SK-N-SH treated with all-trans-retinoic acid at 6 μM for 48 hours (cell line): ENCODE data around the gene EXOC3.
"Not testable (repeated sequence)": the region's sequence is repeated elsewhere in the genome, so short reads cannot be mapped to it uniquely, and the experiment has no call there.

Experiments used
- ATAC-seq: fragments of 200-7000 bp; cut with Tn5 transposase; 3 replicates; pipeline ENCODE4 v1.9.1; 2020; ENCODE audit warnings: mild to moderate bottlenecking, moderate library complexity
- ARNTL ChIP-seq: fragments of 450-650 bp; formaldehyde crosslinking; IDR thresholded peaks from 2 replicates; pipeline ENCODE4 v1.5.0; 2020; ENCODE audit warnings: low read depth, mild to moderate bottlenecking, moderate library complexity, borderline replicate concordance
- BACH2 ChIP-seq: fragments of 250-450 bp; sonication (Bioruptor Pico); IDR thresholded peaks from 2 replicates; pipeline ENCODE4 v1.9.0; 2021; ENCODE audit warnings: mild to moderate bottlenecking, borderline replicate concordance
- CSDC2 ChIP-seq: fragments of 250-450 bp; sonication (Bioruptor Pico); IDR thresholded peaks from 2 replicates; pipeline ENCODE4 v1.5.0; 2020; ENCODE audit warnings: mild to moderate bottlenecking, moderate library complexity
- GLIS3 ChIP-seq: fragments of 250-450 bp; sonication (Bioruptor Pico); IDR thresholded peaks from 2 replicates; pipeline ENCODE4 v1.5.0; 2020; ENCODE audit warnings: mild to moderate bottlenecking, moderate library complexity
- ISL1 ChIP-seq: fragments of 250-450 bp; sonication (Bioruptor Pico); IDR thresholded peaks from 2 replicates; pipeline ENCODE4 v2.1.2; 2022; ENCODE audit warnings: mild to moderate bottlenecking, moderate library complexity
- OSR1 ChIP-seq: fragments of 250-450 bp; sonication (Bioruptor Pico); IDR thresholded peaks from 2 replicates; pipeline ENCODE4 v1.8.0; 2022; ENCODE audit warnings: moderate library complexity, mild to moderate bottlenecking, inconsistent platforms
- PPARA ChIP-seq: fragments of 250-450 bp; sonication (Bioruptor Pico); IDR thresholded peaks from 2 replicates; pipeline ENCODE4 v1.5.0; 2020; ENCODE audit warnings: mild to moderate bottlenecking, borderline replicate concordance
- RARB ChIP-seq: fragments of 250-450 bp; sonication (Bioruptor Pico); IDR thresholded peaks from 2 replicates; pipeline ENCODE4 v1.8.0; 2021; ENCODE audit warnings: mild to moderate bottlenecking, moderate library complexity
- SNAI2 ChIP-seq: fragments of 250-450 bp; sonication (Bioruptor Pico); IDR thresholded peaks from 2 replicates; pipeline ENCODE4 v1.5.0; 2020; ENCODE audit warnings: mild to moderate bottlenecking, moderate library complexity
- TCF4 ChIP-seq: fragments of 250-450 bp; sonication (Bioruptor Pico); IDR thresholded peaks from 2 replicates; pipeline ENCODE4 v1.8.0; 2021; ENCODE audit warnings: mild to moderate bottlenecking, moderate library complexity, borderline replicate concordance
- TOX ChIP-seq: fragments of 250-450 bp; sonication (Bioruptor Pico); IDR thresholded peaks from 2 replicates; pipeline ENCODE4 v1.8.0; 2021; ENCODE audit warnings: mild to moderate bottlenecking, moderate library complexity, borderline replicate concordance
- ZC3H10 ChIP-seq: fragments of 250-450 bp; sonication (Bioruptor Pico); IDR thresholded peaks from 2 replicates; pipeline ENCODE4 v1.5.1; 2021; ENCODE audit warnings: mild to moderate bottlenecking, moderate library complexity
- ZFP3 ChIP-seq: fragments of 250-450 bp; sonication (Bioruptor Pico); IDR thresholded peaks from 2 replicates; pipeline ENCODE4 v1.5.0; 2020; ENCODE audit warnings: mild to moderate bottlenecking, moderate library complexity
- ZFP30 ChIP-seq: fragments of 450-650 bp; formaldehyde crosslinking; IDR thresholded peaks from 2 replicates; pipeline ENCODE4 v1.5.0; 2022; ENCODE audit warnings: mild to moderate bottlenecking, moderate library complexity
- ZNF565 ChIP-seq: fragments of 450-650 bp; formaldehyde crosslinking; conservative IDR thresholded peaks from 2 replicates; pipeline ENCODE4 v1.5.0; 2020; ENCODE audit warnings: low read depth, mild to moderate bottlenecking, moderate library complexity
- ZNF70 ChIP-seq: fragments of 450-650 bp; formaldehyde crosslinking; IDR thresholded peaks from 2 replicates; pipeline ENCODE4 v1.5.0; 2020; ENCODE audit warnings: mild to moderate bottlenecking, moderate library complexity
- ZNF8 ChIP-seq: fragments of 450-650 bp; formaldehyde crosslinking; IDR thresholded peaks from 2 replicates; pipeline ENCODE4 v1.5.0; 2020; ENCODE audit warnings: mild to moderate bottlenecking, moderate library complexity
- TF ChIP-seq, protein P1 (sequence below): fragments of 250-450 bp; sonication (Bioruptor Pico); IDR thresholded peaks from 2 replicates; pipeline ENCODE4 v1.5.1; 2021; ENCODE audit warnings: mild to moderate bottlenecking, moderate library complexity
- TF ChIP-seq, protein P2 (sequence below): fragments of 250-450 bp; sonication (Bioruptor Pico); IDR thresholded peaks from 2 replicates; pipeline ENCODE4 v1.5.0; 2020; ENCODE audit warnings: mild to moderate bottlenecking, moderate library complexity
- TF ChIP-seq, protein P3 (sequence below): fragments of 250-450 bp; sonication (Bioruptor Pico); IDR thresholded peaks from 2 replicates; pipeline ENCODE4 v1.5.1; 2020; ENCODE audit warnings: low read depth, mild to moderate bottlenecking, moderate library complexity
- TF ChIP-seq, protein P4 (sequence below): fragments of 250-450 bp; sonication (Bioruptor Pico); IDR thresholded peaks from 2 replicates; pipeline ENCODE4 v1.8.0; 2021; ENCODE audit warnings: low read depth, mild to moderate bottlenecking, moderate library complexity, borderline replicate concordance

EXOC3 gene

DNA sequence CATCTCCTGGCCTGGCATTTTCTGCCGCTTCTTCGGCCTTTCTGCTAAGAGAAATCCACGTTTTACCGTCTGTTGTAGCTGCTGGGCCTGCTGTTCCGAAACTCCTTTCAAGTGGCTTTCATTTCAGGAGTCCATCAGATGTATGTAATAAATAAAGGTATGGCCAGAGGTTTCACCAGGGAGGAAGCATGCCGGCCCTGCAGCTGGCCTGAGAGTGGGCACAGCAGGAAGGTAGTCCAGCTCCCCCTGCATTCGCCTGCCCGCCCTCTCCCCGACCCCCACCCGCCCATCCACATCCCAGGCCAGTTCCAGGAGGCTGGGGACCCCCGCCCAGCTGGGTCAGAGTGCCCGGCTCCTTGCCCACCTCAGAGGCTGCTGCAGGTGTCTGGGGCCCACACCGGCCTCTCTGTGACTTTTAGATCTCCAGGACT is 46.4 kb upstream of the EXOC3 start (continued):
- TF ChIP-seq BACH2 (CRISPR knock-in tag), result no peak

DNA sequence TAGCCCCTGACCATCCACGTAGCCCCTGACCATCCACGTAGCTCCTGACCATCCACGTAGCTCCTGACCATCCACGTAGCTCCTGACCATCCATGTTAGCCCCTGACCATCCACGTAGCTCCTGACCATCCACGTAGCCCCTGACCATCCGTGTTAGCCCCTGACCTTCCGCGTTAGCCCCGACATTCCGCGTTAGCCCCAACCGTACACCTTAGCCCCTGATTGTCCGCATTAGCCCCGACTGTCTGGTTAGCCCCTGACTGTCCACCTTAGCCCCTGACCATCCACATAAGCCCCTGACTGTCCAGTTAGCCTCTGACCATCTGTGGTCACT is 44.9 kb upstream of the EXOC3 start:
- not testable (repeated sequence) for ATAC-seq

DNA sequence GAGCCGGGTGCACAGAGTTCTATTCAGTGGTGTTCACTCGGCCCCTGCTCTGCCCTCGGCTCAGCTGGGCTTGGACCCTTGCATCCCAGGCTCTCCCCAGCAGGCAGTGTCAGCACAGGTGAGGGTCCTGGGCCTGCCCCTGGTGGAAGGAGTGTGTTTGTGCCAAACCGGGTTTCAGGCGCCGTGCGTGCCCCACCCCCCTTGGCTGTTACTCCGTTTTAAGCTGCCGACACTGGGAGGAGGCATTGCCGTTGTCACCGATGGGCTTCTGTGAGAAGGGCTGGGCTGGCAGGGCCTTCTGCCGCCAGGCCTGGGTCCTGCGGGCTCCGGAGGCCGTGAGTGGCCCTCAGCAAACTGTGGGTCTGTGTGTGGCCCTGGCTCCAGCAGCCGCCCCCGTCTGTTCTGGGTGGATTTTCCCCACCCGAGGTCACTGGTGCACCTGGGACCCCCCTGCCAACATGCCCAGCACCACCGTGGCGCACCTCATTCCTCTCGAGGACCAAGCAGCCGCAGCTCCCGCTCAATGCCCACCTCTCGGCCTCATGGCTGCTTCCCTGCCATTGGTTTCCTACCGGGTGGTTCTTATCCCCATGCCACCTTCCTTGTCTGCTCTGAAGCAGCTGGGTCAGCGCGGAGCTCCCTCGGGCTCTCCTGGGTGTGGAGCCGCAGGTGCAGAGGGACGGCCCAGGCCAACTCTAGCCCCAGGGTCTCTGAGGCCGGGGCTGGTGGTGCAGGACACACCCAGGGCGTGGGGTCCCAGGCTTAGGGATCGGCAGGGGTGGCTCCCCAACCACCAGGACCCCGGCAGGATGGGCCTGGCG is 44.3 kb upstream of the EXOC3 start:
- no peak for ATAC-seq
- TF ChIP-seq ARNTL (CRISPR knock-in tag) (no peak), GLIS3 (CRISPR knock-in tag) (no peak), BACH2 (CRISPR knock-in tag) (no peak), TOX (no peak), PPARA (CRISPR knock-in tag) (no peak), ZC3H10 (no peak), ZNF8 (CRISPR knock-in tag) (no peak), TCF4 (CRISPR knock-in tag) (no peak), CSDC2 (no peak), OSR1 (CRISPR knock-in tag) (no peak), ZFP3 (CRISPR knock-in tag) (no peak), ISL1 (CRISPR knock-in tag) (no peak), RARB (CRISPR knock-in tag) (no peak), SNAI2 (no peak), ZFP30 (CRISPR knock-in tag) (no peak), ZNF565 (CRISPR knock-in tag) (no peak)
- TF ChIP-seq, protein P1, sequence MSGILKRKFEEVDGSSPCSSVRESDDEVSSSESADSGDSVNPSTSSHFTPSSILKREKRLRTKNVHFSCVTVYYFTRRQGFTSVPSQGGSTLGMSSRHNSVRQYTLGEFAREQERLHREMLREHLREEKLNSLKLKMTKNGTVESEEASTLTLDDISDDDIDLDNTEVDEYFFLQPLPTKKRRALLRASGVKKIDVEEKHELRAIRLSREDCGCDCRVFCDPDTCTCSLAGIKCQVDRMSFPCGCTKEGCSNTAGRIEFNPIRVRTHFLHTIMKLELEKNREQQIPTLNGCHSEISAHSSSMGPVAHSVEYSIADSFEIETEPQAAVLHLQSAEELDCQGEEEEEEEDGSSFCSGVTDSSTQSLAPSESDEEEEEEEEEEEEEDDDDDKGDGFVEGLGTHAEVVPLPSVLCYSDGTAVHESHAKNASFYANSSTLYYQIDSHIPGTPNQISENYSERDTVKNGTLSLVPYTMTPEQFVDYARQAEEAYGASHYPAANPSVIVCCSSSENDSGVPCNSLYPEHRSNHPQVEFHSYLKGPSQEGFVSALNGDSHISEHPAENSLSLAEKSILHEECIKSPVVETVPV, result no peak
- TF ChIP-seq, protein P2, sequence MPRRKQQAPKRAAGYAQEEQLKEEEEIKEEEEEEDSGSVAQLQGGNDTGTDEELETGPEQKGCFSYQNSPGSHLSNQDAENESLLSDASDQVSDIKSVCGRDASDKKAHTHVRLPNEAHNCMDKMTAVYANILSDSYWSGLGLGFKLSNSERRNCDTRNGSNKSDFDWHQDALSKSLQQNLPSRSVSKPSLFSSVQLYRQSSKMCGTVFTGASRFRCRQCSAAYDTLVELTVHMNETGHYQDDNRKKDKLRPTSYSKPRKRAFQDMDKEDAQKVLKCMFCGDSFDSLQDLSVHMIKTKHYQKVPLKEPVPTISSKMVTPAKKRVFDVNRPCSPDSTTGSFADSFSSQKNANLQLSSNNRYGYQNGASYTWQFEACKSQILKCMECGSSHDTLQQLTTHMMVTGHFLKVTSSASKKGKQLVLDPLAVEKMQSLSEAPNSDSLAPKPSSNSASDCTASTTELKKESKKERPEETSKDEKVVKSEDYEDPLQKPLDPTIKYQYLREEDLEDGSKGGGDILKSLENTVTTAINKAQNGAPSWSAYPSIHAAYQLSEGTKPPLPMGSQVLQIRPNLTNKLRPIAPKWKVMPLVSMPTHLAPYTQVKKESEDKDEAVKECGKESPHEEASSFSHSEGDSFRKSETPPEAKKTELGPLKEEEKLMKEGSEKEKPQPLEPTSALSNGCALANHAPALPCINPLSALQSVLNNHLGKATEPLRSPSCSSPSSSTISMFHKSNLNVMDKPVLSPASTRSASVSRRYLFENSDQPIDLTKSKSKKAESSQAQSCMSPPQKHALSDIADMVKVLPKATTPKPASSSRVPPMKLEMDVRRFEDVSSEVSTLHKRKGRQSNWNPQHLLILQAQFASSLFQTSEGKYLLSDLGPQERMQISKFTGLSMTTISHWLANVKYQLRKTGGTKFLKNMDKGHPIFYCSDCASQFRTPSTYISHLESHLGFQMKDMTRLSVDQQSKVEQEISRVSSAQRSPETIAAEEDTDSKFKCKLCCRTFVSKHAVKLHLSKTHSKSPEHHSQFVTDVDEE (CRISPR knock-in tag), result no peak
- TF ChIP-seq, protein P3, sequence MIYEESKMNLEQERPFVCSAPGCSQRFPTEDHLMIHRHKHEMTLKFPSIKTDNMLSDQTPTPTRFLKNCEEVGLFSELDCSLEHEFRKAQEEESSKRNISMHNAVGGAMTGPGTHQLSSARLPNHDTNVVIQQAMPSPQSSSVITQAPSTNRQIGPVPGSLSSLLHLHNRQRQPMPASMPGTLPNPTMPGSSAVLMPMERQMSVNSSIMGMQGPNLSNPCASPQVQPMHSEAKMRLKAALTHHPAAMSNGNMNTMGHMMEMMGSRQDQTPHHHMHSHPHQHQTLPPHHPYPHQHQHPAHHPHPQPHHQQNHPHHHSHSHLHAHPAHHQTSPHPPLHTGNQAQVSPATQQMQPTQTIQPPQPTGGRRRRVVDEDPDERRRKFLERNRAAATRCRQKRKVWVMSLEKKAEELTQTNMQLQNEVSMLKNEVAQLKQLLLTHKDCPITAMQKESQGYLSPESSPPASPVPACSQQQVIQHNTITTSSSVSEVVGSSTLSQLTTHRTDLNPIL (CRISPR knock-in tag), result no peak
- TF ChIP-seq, protein P4, sequence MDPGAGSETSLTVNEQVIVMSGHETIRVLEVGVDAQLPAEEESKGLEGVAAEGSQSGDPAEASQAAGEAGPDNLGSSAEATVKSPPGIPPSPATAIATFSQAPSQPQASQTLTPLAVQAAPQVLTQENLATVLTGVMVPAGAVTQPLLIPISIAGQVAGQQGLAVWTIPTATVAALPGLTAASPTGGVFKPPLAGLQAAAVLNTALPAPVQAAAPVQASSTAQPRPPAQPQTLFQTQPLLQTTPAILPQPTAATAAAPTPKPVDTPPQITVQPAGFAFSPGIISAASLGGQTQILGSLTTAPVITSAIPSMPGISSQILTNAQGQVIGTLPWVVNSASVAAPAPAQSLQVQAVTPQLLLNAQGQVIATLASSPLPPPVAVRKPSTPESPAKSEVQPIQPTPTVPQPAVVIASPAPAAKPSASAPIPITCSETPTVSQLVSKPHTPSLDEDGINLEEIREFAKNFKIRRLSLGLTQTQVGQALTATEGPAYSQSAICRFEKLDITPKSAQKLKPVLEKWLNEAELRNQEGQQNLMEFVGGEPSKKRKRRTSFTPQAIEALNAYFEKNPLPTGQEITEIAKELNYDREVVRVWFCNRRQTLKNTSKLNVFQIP (CRISPR knock-in tag), result no peak

DNA sequence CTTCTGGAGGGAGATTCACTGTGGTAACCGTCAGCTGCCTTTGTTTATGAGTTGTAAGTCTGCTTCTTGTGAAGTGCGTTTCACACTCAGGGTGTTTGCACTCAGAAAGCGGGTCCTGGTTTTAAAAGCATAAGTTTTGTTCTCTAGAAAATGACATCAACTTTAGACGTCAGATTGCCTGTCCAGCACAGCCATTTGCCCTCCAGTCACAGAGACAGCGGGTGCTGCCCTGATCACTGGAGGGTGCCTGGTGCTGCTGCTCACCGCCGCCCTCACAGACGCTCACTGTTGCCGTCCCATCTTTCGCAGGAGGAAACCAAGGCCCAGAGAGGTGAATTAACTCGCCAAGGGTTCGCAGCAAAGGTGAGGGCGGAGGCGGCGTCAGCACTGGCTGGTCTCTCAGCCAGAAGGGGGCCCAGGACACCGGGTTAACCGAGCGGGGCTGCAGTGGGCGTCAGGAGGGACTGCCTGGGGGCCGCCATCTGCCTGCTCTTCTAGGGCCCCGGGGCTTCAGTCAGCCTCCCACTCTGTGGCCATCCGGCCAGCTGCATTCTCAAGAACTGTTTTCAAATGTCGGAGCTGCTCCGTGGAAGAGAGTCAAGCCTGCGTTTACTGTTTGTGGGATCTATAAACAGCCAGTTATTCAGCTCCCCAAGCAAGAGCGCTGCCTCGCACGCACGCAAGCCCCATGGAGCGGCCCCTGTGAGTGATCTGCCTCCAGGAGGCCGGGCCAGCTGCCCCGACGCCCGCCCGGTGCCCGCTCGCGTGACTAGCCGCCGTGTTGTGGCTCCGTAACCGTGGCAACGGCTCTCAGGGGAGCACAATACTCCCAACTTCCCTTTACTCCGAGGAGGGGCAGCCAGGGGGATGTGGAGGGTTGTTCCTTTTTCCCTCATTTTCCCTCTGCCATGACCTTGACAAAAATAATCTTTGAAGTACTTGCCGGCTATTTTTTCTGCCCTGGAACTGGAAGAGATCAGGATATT is 43.4 kb upstream of the EXOC3 start:
- ATAC-seq, result no peak
- no peak for TF ChIP-seq ZC3H10
- TF ChIP-seq ZFP3 (CRISPR knock-in tag), result no peak
- TF ChIP-seq ZNF8 (CRISPR knock-in tag), result no peak
- no peak for TF ChIP-seq ZNF565 (CRISPR knock-in tag)
- TF ChIP-seq TCF4 (CRISPR knock-in tag), result no peak
- TF ChIP-seq ZNF70 (CRISPR knock-in tag), result no peak
- TF ChIP-seq RARB (CRISPR knock-in tag), result no peak
- TF ChIP-seq SNAI2, result no peak
- TF ChIP-seq OSR1 (CRISPR knock-in tag), result no peak
- TF ChIP-seq CSDC2, result no peak
- TF ChIP-seq GLIS3 (CRISPR knock-in tag), result no peak
- TF ChIP-seq ARNTL (CRISPR knock-in tag), result no peak
- no peak for TF ChIP-seq ISL1 (CRISPR knock-in tag)
- TF ChIP-seq, protein P4 (CRISPR knock-in tag), result no peak
- TF ChIP-seq, protein P2 (CRISPR knock-in tag), result no peak
